ENCODE measurements around the gene FABP1. TPM values are rescaled to one million over a fixed set of nuclear protein-coding genes. Genes with fewer than 3 reads are reported as not detected.

The FABP1 gene
- polyA plus RNA-seq, 4 donors, result 17.5 to 27.5 (median 22.6) TPM

- no peak for DNase-seq (ENCODE audit: low read depth in 4 of 4, low spot score in 3 of 4)
These were observed 11.0 kb downstream of the FABP1 start for GRCh38 chr2:88116669-88117432.

- DNase-seq (ENCODE audit: low read depth in 4 of 4, low spot score in 3 of 4), result no peak
These were observed 11.9 kb downstream of the FABP1 start for GRCh38 chr2:88115825-88116518.

DNA sequence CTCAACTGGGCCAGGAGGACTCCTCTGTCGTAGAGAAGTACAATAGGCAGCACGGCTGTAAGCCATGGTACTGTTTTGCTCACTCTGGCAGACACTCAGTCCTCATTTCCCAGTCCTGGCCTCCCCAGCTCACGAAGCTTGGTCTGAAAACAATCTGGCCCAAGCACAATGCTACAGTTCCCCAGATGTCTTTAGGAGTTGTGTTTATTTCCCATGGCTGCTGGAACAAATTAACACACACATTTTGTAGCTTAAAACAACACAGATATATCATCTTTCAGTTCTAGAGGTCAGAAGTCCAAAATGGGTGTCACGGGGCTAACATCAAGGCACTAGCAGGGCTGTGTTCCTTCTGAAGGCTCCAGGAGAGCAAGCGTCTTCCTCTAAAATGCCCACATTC, 13.0 kb downstream of the FABP1 start:
- no peak for DNase-seq (ENCODE audit: low read depth in 4 of 4, low spot score in 3 of 4)

GRCh38 chr2:88113069-88113468, 14.8 kb downstream of the FABP1 start:
- DNase-seq (ENCODE audit: low read depth in 4 of 4, low spot score in 3 of 4), result no peak

GRCh38 chr2:88110830-88111229, 17.0 kb downstream of the FABP1 start:
- DNase-seq (ENCODE audit: low read depth in 4 of 4, low spot score in 3 of 4), result no peak

GRCh38 chr2:88108796-88109195, 19.1 kb downstream of the FABP1 start:
- DNase-seq (ENCODE audit: low read depth in 4 of 4, low spot score in 3 of 4), result no peak

- no peak for DNase-seq (ENCODE audit: low read depth in 4 of 4, low spot score in 3 of 4)
These were observed 27.4 kb downstream of the FABP1 start for GRCh38 chr2:88100489-88100858.

DNA sequence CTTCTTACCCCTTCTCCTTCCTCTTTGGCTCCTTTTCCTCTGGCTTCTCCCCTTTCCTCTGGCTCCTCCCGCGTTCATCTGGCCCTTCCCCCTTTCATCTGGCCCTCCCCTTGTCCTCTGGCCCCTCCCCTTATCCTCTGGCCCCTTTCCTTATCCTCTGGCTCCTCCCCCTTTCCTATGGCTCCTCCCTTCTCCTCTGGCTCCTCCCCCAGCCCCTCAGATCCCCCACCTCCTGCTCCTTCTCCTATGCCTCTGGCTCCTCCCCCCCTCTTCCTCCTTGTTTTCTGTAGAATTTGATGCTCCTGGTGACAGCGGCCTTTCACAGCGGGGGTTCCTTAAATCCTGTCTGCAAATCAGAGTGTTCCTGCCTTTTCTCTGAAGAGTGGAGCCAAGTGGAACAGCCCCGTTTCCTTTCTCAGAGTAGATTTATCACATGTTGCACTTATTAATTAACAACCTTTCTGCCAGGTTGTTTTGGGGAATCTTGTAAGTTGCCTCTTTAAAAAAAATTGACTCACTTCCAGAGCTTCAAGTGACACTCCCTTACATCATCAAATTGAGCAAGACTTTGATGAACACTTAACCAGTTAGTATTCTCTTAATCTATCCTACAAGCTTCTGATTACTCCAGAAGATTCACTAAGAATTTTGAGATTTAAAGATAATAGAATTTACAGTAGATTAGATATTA, 27.9 kb downstream of the FABP1 start:
- no peak for DNase-seq (ENCODE audit: low read depth in 4 of 4, low spot score in 3 of 4)

- DNase-seq (ENCODE audit: low read depth in 4 of 4, low spot score in 3 of 4), result no peak
These were observed 29.3 kb downstream of the FABP1 start for GRCh38 chr2:88098558-88098900.

DNA sequence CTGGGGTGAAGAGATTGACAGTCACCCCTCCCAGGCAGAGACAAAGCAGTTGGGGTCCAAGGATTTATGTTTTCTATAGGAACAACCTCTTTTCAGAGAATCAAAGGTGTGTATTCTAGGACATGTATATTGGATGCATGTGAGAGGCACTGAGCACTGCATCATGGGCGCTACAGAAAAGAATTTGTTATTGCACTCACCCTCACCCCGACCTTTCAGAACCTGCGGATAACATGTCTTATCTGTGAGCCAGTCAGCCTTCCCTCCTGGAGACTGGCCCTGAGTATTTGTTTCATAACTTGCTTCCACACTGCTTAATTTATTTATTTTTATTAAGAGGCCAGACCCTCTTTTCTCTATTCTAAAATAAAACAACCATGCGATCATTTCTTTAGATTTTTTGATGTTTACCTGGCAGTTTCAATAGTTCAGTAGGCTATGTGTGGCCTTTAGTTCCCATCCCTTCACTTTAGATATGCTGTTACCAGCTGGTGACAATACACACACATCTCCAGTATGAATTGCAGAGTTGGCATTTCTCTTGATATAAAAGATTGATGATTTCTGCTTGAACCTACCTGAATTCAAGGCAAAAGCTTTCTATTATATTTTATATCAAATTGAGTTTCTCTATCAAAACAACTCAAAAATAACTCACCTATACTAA, 29.8 kb downstream of the FABP1 start:
- no peak for DNase-seq (ENCODE audit: low read depth in 4 of 4, low spot score in 3 of 4)

DNA sequence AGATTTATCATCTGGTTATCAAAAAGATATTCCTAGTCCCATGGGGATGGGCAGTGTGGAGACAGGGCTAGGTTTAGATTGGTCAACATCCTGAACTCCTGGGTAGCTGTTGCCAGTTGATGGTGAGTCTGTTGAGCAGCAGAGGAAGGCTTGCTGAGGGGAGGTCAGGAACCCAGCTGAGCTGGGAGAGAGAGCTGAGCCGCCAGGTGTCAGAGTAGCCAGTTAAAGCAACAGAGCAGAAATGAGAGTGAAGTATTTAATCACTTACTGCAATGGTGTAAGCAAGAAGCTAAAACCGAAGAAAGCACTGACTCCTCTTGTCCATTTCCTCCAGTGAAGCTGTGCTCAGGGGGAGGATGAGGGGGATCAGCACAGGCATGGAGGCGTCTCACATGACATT, 30.7 kb downstream of the FABP1 start:
- DNase-seq (ENCODE audit: low read depth in 4 of 4, low spot score in 3 of 4), result no peak

- no peak for DNase-seq (ENCODE audit: low read depth in 4 of 4, low spot score in 3 of 4)
These were observed 31.2 kb downstream of the FABP1 start for GRCh38 chr2:88096708-88097107.

DNA sequence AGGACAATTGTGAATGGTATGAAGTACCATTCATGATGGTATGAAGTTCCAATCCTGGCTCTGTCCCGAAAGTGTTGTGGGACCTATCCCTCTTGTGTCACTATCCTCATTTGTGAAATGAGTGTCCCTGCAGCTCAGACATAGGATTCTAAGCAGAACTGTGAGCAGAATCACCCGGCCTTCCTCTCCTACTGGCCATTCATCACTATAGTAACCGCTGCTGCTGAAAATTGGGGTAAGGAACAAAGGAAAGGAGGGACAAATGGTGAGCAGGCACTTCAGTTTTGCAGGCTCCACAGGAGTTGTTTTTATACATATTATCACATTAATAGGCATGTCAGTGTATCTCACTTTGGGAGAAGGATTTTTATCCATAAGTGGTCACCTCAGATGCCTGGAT, 32.8 kb downstream of the FABP1 start:
- no peak for DNase-seq (ENCODE audit: low read depth in 4 of 4, low spot score in 3 of 4)

- no peak for DNase-seq (ENCODE audit: low read depth in 4 of 4, low spot score in 3 of 4)
These were observed 35.1 kb downstream of the FABP1 start for GRCh38 chr2:88092773-88093172.

DNA sequence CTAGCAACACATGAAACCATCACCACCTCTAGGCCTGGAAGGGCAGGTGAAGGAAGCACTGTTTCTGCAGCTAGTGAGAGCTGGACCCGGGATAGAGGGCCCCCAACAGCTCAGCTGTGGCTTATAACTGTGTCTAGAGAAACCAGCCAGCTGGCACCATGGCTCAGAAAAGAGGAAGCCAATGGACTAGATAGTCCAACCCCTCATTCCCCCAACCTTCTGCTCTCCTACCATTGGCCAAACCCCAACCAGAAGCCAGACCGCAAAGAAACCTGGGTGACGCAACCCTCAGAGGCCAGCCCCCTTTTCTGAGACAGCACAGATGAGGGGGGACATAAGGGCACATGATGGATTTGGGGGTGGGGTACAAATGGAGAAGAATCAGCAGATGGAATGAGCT, 35.9 kb downstream of the FABP1 start:
- DNase-seq (ENCODE audit: low read depth in 4 of 4, low spot score in 3 of 4), result no peak

GRCh38 chr2:88090446-88091283, 37.2 kb downstream of the FABP1 start:
- DNase-seq (ENCODE audit: low read depth in 4 of 4, low spot score in 3 of 4), result no peak

DNA sequence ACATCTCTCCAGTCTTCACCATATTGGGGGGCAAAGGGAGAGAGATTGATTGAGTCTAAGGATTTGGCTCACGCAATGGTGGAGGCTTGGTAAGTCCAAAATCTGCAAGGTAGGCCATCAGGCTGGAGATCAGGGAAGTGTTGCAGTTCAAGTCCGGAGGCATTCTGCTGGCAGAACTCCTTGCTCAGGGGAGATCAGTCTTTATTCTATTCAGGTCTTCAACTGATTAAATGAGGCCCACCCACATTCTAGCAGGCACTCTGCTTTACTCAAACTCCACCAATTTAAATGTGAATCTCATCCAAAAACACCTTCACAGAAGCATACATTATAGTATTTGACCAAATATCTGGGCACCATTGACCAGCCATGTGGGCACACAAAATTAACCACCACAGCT, 38.9 kb downstream of the FABP1 start:
- DNase-seq (ENCODE audit: low read depth in 4 of 4, low spot score in 3 of 4), result no peak

DNA sequence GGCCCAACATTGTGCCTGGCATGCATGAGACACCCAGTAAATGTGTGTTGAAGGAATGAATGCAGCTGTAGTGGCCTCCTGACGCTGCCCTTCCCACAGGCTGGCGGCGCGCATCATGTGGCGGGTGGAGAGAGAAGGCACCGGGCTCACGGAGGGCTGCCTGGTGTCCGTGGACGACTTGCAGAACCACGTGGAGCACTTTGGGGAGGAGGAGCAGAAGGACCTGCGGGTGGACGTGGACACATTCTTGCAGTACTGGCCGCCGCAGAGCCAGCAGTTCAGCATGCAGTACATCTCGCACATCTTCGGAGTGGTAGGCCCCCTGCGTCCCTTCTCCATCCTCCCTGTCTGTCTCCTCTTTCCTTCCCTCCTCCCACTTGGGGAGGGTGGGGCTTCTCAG, 40.1 kb downstream of the FABP1 start:
- DNase-seq (ENCODE audit: low read depth in 4 of 4, low spot score in 3 of 4), result no peak

GRCh38 chr2:88087073-88087472, 40.8 kb downstream of the FABP1 start:
- DNase-seq (ENCODE audit: low read depth in 4 of 4, low spot score in 3 of 4), result no peak

DNA sequence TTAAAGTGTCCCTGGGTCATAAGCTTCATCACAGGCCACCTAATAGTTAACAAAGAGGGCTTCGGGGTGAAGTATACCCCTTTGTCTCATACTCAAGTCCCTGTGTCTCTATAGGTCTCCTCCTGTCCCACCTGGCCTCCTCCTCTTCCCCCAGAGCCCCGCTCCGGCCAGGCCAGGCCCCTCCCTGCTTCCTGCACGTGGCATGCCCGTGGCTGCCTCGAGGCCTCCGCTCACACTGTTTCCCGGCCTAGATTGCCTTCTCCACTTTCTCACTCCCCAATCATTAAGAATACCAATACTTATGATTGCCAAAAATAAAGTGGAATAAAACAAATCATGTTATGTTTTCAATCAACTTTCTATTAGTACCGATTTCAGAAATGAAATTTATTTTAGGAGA, 41.5 kb downstream of the FABP1 start:
- no peak for DNase-seq (ENCODE audit: low read depth in 4 of 4, low spot score in 3 of 4)

DNA sequence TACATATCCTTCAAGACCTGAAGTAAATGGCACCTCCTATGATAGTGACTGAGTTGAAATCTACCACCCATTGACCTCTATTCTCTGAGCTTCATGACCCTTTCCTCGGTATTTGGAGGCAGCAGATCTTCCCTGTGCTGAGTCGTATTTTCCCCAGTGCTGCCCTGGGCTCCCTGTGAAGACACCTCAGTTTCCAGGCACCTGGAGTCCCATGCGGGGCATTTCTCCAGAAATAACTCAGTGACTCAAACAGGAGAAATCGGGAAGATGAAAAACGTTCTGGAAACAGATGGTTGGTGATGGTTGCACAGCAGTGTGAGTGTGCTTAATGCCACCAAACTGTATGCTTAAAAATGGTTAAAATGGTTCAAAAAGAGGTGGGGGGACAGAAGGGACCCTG, 42.3 kb downstream of the FABP1 start:
- DNase-seq (ENCODE audit: low read depth in 4 of 4, low spot score in 3 of 4), result no peak
